ENCODE measurements around the gene ZNF735.
"Not testable (repeated sequence)": the region's sequence is repeated elsewhere in the genome, so short reads cannot be mapped to it uniquely, and the experiment has no call there.

The ZNF735 gene

GRCh38 chr7:64187408-64187807 is 19.6 kb upstream of the ZNF735 start:
- H3K9me3 ChIP-seq (ENCODE audit: control insufficient read depth, insufficient read depth, low read length), result peaks cover 22% of the 10 kb centered on the region; the same call in 1 of the 2 replicates
- no peak overlapping the region for H3K4me3 ChIP-seq (ENCODE audit: low read length)
- H3K79me2 ChIP-seq (ENCODE audit: control insufficient read depth, low read length), result no peaks in the 10 kb centered on the region
- H3K4me1 ChIP-seq (ENCODE audit: control insufficient read depth, low read length), result no peaks in the 10 kb centered on the region
- no peaks in the 10 kb centered on the region for H3F3A ChIP-seq (ENCODE audit: control insufficient read depth, insufficient read depth)
- H3K9me2 ChIP-seq (replicated peaks; ENCODE audit: control insufficient read depth, low read length), result no peaks in the 10 kb centered on the region
- no peak overlapping the region for H3K27ac ChIP-seq (ENCODE audit: low read depth, low read length)
- no peak overlapping the region for H3K4me2 ChIP-seq (ENCODE audit: low read length)
- H4K20me1 ChIP-seq (ENCODE audit: control insufficient read depth, insufficient read depth, low read depth, low read length), result no peaks in the 10 kb centered on the region
- TF ChIP-seq EZH2phosphoT487 (IDR thresholded peaks at IDR 0.05; ENCODE audit: borderline replicate concordance, low read length) (no peak), CTCF (IDR thresholded peaks at IDR 0.05; ENCODE audit: low read depth, low read length, poor library complexity, severe bottlenecking) (no peak)
- H3K36me3 ChIP-seq (ENCODE audit: control insufficient read depth, low read length), result no peaks in the 10 kb centered on the region
- H3K27me3 ChIP-seq (ENCODE audit: control insufficient read depth, low read length), result no peaks in the 10 kb centered on the region

DNA sequence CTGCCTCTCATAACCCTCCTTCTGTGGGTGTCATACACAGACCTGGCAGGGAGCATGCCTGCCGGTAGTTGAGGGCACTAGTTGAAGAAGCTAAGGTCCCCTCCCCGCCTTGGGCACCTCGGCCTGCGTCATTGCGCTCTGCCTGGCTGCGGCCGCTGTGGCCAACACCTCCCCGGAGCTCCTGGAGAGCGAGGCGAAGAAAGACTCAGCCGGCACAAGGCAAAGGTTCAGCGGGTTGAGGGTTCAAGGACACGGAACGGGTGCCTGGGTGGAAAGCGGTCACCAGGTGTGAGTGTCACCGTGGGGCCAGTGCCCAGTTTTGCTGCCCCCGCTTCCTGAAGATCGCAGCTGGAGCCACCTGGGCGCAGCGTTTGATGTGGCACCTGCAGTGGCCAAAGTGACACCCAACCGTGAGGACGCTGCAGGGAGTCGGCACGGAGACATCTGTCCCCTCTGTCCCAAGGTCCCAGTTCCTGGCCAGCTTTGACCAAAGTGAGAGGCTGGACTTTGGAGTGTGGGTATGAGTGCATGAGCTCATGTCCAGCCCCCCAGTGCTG is 14.8 kb upstream of the ZNF735 start:
- Histone ChIP-seq H3K79me2 (ENCODE audit: control insufficient read depth, low read length) (no peaks in the 10 kb centered on the region), H3K27me3 (ENCODE audit: control insufficient read depth, low read length) (no peaks in the 10 kb centered on the region), H3K9me2 (replicated peaks; ENCODE audit: control insufficient read depth, low read length) (no peaks in the 10 kb centered on the region), H3K4me3 (ENCODE audit: low read length) (no peak overlapping the region), H3K4me1 (ENCODE audit: control insufficient read depth, low read length) (no peaks in the 10 kb centered on the region), H3K4me2 (ENCODE audit: low read length) (no peak overlapping the region), H3K36me3 (ENCODE audit: control insufficient read depth, low read length) (no peaks in the 10 kb centered on the region), H4K20me1 (ENCODE audit: control insufficient read depth, insufficient read depth, low read depth, low read length) (no peaks in the 10 kb centered on the region), H3F3A (ENCODE audit: control insufficient read depth, insufficient read depth) (no peaks in the 10 kb centered on the region), H3K27ac (ENCODE audit: low read depth, low read length) (no peak overlapping the region), H3K9me3 (ENCODE audit: control insufficient read depth, insufficient read depth, low read length) (peaks cover 20% of the 10 kb centered on the region; the same call in 1 of the 2 replicates)
- no peak for TF ChIP-seq CTCF (IDR thresholded peaks at IDR 0.05; ENCODE audit: low read depth, low read length, poor library complexity, severe bottlenecking)

DNA sequence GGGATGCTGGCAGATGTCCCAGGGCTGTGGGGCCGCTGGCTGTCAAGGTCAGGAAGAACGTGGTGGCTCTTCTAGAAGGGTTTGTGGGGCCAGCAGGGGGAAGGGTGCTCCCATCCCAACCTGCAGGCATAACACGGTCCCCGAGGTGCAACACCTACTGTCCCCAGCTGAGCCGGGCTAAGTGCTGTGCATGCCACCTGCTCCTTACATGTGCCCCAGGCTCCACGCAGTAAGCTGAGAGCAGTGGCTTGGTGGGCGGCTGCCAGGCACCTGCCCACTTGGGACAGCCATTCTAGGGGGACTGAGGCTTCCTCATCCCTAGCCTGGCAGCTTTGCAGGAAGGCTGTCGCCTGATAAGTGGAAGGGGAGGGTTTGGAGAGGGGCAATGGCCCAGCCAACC is 14.2 kb upstream of the ZNF735 start:
- Histone ChIP-seq H3K4me2 (ENCODE audit: low read length) (no peak overlapping the region), H3K27me3 (ENCODE audit: control insufficient read depth, low read length) (no peaks in the 10 kb centered on the region), H3K9me2 (replicated peaks; ENCODE audit: control insufficient read depth, low read length) (no peaks in the 10 kb centered on the region), H3K36me3 (ENCODE audit: control insufficient read depth, low read length) (no peaks in the 10 kb centered on the region), H3K4me1 (ENCODE audit: control insufficient read depth, low read length) (no peaks in the 10 kb centered on the region), H3K27ac (ENCODE audit: low read depth, low read length) (no peak overlapping the region), H4K20me1 (ENCODE audit: control insufficient read depth, insufficient read depth, low read depth, low read length) (no peaks in the 10 kb centered on the region), H3F3A (ENCODE audit: control insufficient read depth, insufficient read depth) (no peaks in the 10 kb centered on the region), H3K4me3 (ENCODE audit: low read length) (no peak overlapping the region), H3K9me3 (ENCODE audit: control insufficient read depth, insufficient read depth, low read length) (peaks cover 20% of the 10 kb centered on the region; the same call in 1 of the 2 replicates), H3K79me2 (ENCODE audit: control insufficient read depth, low read length) (no peaks in the 10 kb centered on the region)
- TF ChIP-seq EZH2phosphoT487 (IDR thresholded peaks at IDR 0.05; ENCODE audit: borderline replicate concordance, low read length) (no peak), CTCF (IDR thresholded peaks at IDR 0.05; ENCODE audit: low read depth, low read length, poor library complexity, severe bottlenecking) (no peak)

DNA sequence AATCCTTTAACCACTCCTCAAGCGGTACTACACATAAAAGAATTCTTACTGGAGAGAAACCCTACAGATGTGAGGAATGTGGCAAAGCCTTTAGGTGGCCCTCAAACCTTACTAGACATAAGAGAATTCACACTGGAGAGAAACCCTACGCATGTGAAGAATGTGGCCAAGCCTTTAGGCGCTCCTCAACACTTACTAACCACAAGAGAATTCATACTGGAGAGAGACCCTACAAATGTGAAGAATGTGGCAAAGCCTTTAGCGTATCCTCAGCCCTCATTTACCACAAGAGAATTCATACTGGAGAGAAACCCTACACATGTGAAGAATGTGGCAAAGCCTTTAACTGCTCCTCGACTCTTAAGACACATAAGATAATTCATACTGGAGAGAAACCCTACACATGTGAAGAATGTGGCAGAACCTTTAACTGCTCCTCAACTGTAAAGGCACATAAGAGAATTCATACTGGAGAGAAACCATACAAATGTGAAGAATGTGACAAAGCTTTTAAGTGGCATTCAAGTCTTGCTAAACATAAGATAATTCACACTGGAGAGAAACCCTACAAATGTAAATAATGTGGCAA is 12.8 kb downstream of the ZNF735 start:
- not testable (repeated sequence) for H3K36me3 ChIP-seq (ENCODE audit: control insufficient read depth, low read length); H3K27me3 ChIP-seq (ENCODE audit: control insufficient read depth, low read length); H3K4me3 ChIP-seq (ENCODE audit: low read length); H3K9me2 ChIP-seq (replicated peaks; ENCODE audit: control insufficient read depth, low read length); H3K79me2 ChIP-seq (ENCODE audit: control insufficient read depth, low read length); H3K4me2 ChIP-seq (ENCODE audit: low read length); H4K20me1 ChIP-seq (ENCODE audit: control insufficient read depth, insufficient read depth, low read depth, low read length); H3K4me1 ChIP-seq (ENCODE audit: control insufficient read depth, low read length); H3K27ac ChIP-seq (ENCODE audit: low read depth, low read length); H3F3A ChIP-seq (ENCODE audit: control insufficient read depth, insufficient read depth)
- H3K9me3 ChIP-seq (ENCODE audit: control insufficient read depth, insufficient read depth, low read length), result peaks cover 19% of the 10 kb centered on the region
